IMR-90 (cell line): ENCODE measurements around the gene SDR39U1. TPM values are rescaled to one million over a fixed set of nuclear protein-coding genes. Genes with fewer than 3 reads are reported as not detected.

Experiments used
- ATAC-seq: fragments of 200-7000 bp; cut with Tn5 transposase; 2 replicates; pipeline ENCODE4 v1.9.1; 2020; ENCODE audit warnings: low read depth, mild to moderate bottlenecking, moderate library complexity
- BruUV-seq: library from RNA; stranded (reverse); fragments of 400-500 nt; replicated peaks from 2 replicates; lab custom pipeline; 2021; lab: Mats Ljungman, UMichigan
- CTCF ChIA-PET: fragments of 300-600 bp; formaldehyde crosslinking; extraction: SDS; loops from one replicate; lab custom pipeline; 2021; ENCODE audit warnings: antibody characterized with exemption; lab: Yijun Ruan, JAX
- POLR2A ChIA-PET: fragments of 300-600 bp; sonication (Branson Sonifier 250); formaldehyde crosslinking; loops from one replicate; lab custom pipeline; 2022; ENCODE audit warnings: antibody characterized with exemption; ENCODE audit not compliant: unreplicated experiment; lab: Charles Lee
- DNase-seq: peaks from one replicate; pipeline ENCODE4 v3.0.0; 2013
- H2AFZ ChIP-seq: replicated peaks from 2 replicates; pipeline ENCODE3; 2013; ENCODE audit warnings: low read length, mild to moderate bottlenecking; ENCODE audit not compliant: poor library complexity
- H2AK5ac ChIP-seq: 2 replicates; pipeline ENCODE4 v1.6.1; 2013; ENCODE audit warnings: low read depth, low read length, inconsistent platforms
- H2AK9ac ChIP-seq: replicated peaks from 2 replicates; pipeline ENCODE3; 2013; ENCODE audit warnings: mild to moderate bottlenecking, low read depth, low read length, moderate library complexity; ENCODE audit not compliant: poor library complexity
- H2BK120ac ChIP-seq: 2 replicates; pipeline ENCODE4 v1.6.1; 2013; ENCODE audit warnings: low read depth, low read length, inconsistent platforms
- H2BK15ac ChIP-seq: 3 replicates; pipeline ENCODE4 v1.6.1; 2013; ENCODE audit warnings: low read depth, low read length, inconsistent platforms
- H2BK20ac ChIP-seq: 2 replicates; pipeline ENCODE4 v1.6.1; 2013; ENCODE audit warnings: low read depth, mild to moderate bottlenecking, inconsistent platforms, low read length, moderate library complexity
- H2BK5ac ChIP-seq: 2 replicates; pipeline ENCODE4 v1.6.1; 2013; ENCODE audit warnings: mild to moderate bottlenecking, low read depth, low read length, inconsistent platforms; ENCODE audit not compliant: poor library complexity, severe bottlenecking
- H3K14ac ChIP-seq: replicated peaks from 2 replicates; pipeline ENCODE4 v1.6.1; 2013; ENCODE audit warnings: low read depth, low read length, inconsistent platforms
- H3K18ac ChIP-seq: 2 replicates; pipeline ENCODE4 v1.6.1; 2013; ENCODE audit warnings: low read depth, low read length, control low read depth
- H3K23ac ChIP-seq: 2 replicates; pipeline ENCODE4 v1.6.1; 2013; ENCODE audit warnings: low read depth, low read length, inconsistent platforms
- H3K27ac ChIP-seq: 2 replicates; pipeline ENCODE4 v1.5.1; 2013; ENCODE audit warnings: mild to moderate bottlenecking, control low read depth, low read length; ENCODE audit not compliant: insufficient read depth
- H3K27me3 ChIP-seq: 2 replicates; pipeline ENCODE4 v1.6.1; 2013; ENCODE audit warnings: low read length; ENCODE audit not compliant: control insufficient read depth, insufficient read depth
- H3K36me3 ChIP-seq: 2 replicates; pipeline ENCODE4 v1.6.1; 2013; ENCODE audit warnings: low read length, mixed read lengths; ENCODE audit not compliant: control insufficient read depth, insufficient read depth
- H3K4ac ChIP-seq: 2 replicates; pipeline ENCODE4 v1.6.1; 2013; ENCODE audit warnings: low read depth, low read length, inconsistent platforms
- H3K4me1 ChIP-seq: 2 replicates; pipeline ENCODE4 v1.6.1; 2013; ENCODE audit warnings: low read length, mixed read lengths; ENCODE audit not compliant: control insufficient read depth, insufficient read depth
- H3K4me2 ChIP-seq: 2 replicates; pipeline ENCODE4 v1.6.1; 2013; ENCODE audit warnings: low read depth, mild to moderate bottlenecking, control low read depth, low read length, moderate library complexity
- H3K4me3 ChIP-seq: 2 replicates; pipeline ENCODE4 v1.5.1; 2013; ENCODE audit warnings: low read depth, mild to moderate bottlenecking, control low read depth, low read length, moderate library complexity; ENCODE audit not compliant: insufficient read depth
- H3K56ac ChIP-seq: 2 replicates; pipeline ENCODE4 v1.6.1; 2013; ENCODE audit warnings: low read length, inconsistent platforms; ENCODE audit not compliant: insufficient read depth; ENCODE audit errors: extremely low read depth
- H3K79me1 ChIP-seq, 2 experiments: 2 replicates each; pipeline ENCODE4 v1.6.1; 2013; ENCODE audit warnings: low read length in 2 of 2, inconsistent platforms in 1 of 2, low read depth in 1 of 2
- H3K9ac ChIP-seq: 2 replicates; pipeline ENCODE4 v1.6.1; 2013; ENCODE audit warnings: low read depth, low read length, control low read depth
- H3K9me1 ChIP-seq: 2 replicates; pipeline ENCODE4 v1.6.1; 2013; ENCODE audit warnings: low read length, inconsistent platforms; ENCODE audit not compliant: insufficient read depth
- H3K9me3 ChIP-seq: 2 replicates; pipeline ENCODE4 v1.6.1; 2013; ENCODE audit warnings: low read length; ENCODE audit not compliant: control insufficient read depth, insufficient read depth
- H4K20me1 ChIP-seq: 2 replicates; pipeline ENCODE4 v1.6.1; 2013; ENCODE audit warnings: low read length, inconsistent platforms; ENCODE audit not compliant: insufficient read depth
- H4K5ac ChIP-seq: 2 replicates; pipeline ENCODE4 v1.6.1; 2013; ENCODE audit warnings: mild to moderate bottlenecking, low read depth, low read length, control low read depth
- H4K8ac ChIP-seq, 2 experiments: 2 replicates each; pipeline ENCODE4 v1.6.1; 2013; ENCODE audit warnings: low read depth in 2 of 2, low read length in 2 of 2, control low read depth in 1 of 2, inconsistent platforms in 1 of 2
- H4K91ac ChIP-seq: 2 replicates; pipeline ENCODE4 v1.6.1; 2013; ENCODE audit warnings: low read depth, low read length, inconsistent platforms; ENCODE audit not compliant: insufficient read depth
- BHLHE40 ChIP-seq: fragments of 150-350 bp; IDR thresholded peaks from 2 replicates; pipeline ENCODE4 v1.6.1; 2016; ENCODE audit warnings: mild to moderate bottlenecking, low read depth, low read length
- CEBPB ChIP-seq: IDR thresholded peaks from 2 replicates; pipeline ENCODE4 v1.6.1; 2012; ENCODE audit warnings: low read depth, low read length, improper control_type of control experiment
- MAFK ChIP-seq: IDR thresholded peaks from 2 replicates; pipeline ENCODE4 v1.6.1; 2012; ENCODE audit warnings: low read depth, low read length, improper control_type of control experiment
- MAZ ChIP-seq: IDR thresholded peaks from 2 replicates; pipeline ENCODE4 v1.6.1; 2012; ENCODE audit warnings: low read depth, mild to moderate bottlenecking, low read length, improper control_type of control experiment, moderate library complexity, borderline replicate concordance
- MXI1 ChIP-seq: IDR thresholded peaks from 2 replicates; pipeline ENCODE4 v1.6.1; 2012; ENCODE audit warnings: low read depth, mild to moderate bottlenecking, low read length, moderate library complexity, borderline replicate concordance
- NFE2L2 ChIP-seq: fragments of 150-350 bp; IDR thresholded peaks from 2 replicates; pipeline ENCODE4 v1.6.1; 2016; ENCODE audit warnings: low read depth, mild to moderate bottlenecking, low read length
- RAD21 ChIP-seq: IDR thresholded peaks from 2 replicates; pipeline ENCODE4 v1.6.1; 2012; ENCODE audit warnings: low read length, improper control_type of control experiment
- RFX5 ChIP-seq: IDR thresholded peaks from 2 replicates; pipeline ENCODE4 v1.8.0; 2012; ENCODE audit warnings: low read depth, mild to moderate bottlenecking, low read length, moderate library complexity
- SMC3 ChIP-seq: fragments of 150-350 bp; IDR thresholded peaks from 2 replicates; pipeline ENCODE4 v1.6.1; 2016; ENCODE audit warnings: low read depth, mild to moderate bottlenecking, antibody characterized with exemption, low read length, moderate library complexity
- USF2 ChIP-seq: fragments of 150-350 bp; IDR thresholded peaks from 2 replicates; pipeline ENCODE4 v1.6.1; 2017; ENCODE audit warnings: mild to moderate bottlenecking, antibody characterized with exemption, low read length, low read depth
- WGBS, 2 experiments: methylation state at CpG; one replicate each; pipeline versions ENCODE4 v1.1.5 to v1.1.7; 2013; ENCODE audit warnings: missing lambda C conversion rate in 2 of 2; ENCODE audit not compliant: insufficient read length in 1 of 2; ENCODE audit errors: extremely low coverage in 2 of 2; 5-methylcytosine and 5-hydroxymethylcytosine counted together
- dilution Hi-C: fragments of 300-500 bp; cut with HindIII; formaldehyde crosslinking; loops from one replicate; pipeline ENCODE4 v1.14.3; 2018; ENCODE audit warnings: low sequenced_read_pairs; ENCODE audit not compliant: unreplicated experiment
- in situ Hi-C: fragments of 300-500 bp; cut with MboI; formaldehyde crosslinking; loops from 3 replicates; pipeline ENCODE4 v1.14.3; 2019; ENCODE audit warnings: low sequenced_read_pairs, inconsistent platforms, mixed read lengths
- intact Hi-C: fragments of 100-400 bp; cut with micrococcal nuclease; formaldehyde crosslinking; loops from 2 replicates; pipeline ENCODE4 v1.10.0; 2022
- polyA plus RNA-seq, 3 experiments: library from polyadenylated mRNA; depleted of rRNA; stranded (reverse); fragments of >200 nt; gene quantifications; 2 replicates each; pipeline ENCODE4 v1.2.3, GENCODE V29; 2012; ENCODE audit warnings: low replicate concordance in 1 of 3
- total RNA-seq: library from RNA; depleted of rRNA; stranded (reverse); fragments of >200 nt; gene quantifications from 2 replicates; pipeline ENCODE4 v1.2.3, GENCODE V29; 2012
- TF ChIP-seq, protein P1 (sequence below): conservative IDR thresholded peaks from 2 replicates; pipeline ENCODE4 v1.5.1; 2012; ENCODE audit warnings: mild to moderate bottlenecking, low read depth, low read length, improper control_type of control experiment
- TF ChIP-seq, protein P2 (sequence below): fragments of 150-350 bp; IDR thresholded peaks from 2 replicates; pipeline ENCODE4 v1.6.1; 2016; ENCODE audit warnings: low read depth, mild to moderate bottlenecking, low read length, moderate library complexity, borderline replicate concordance

The SDR39U1 gene
- total and polyA plus RNA-seq, 2 of the 4 experiments (the other 2 are of a cell fraction) = 7.5 to 46.3 TPM

- H3K4me3 ChIP-seq = no peak overlapping the region
- peaks cover 18% of the 10 kb centered on the region for H4K20me1 ChIP-seq
- in situ Hi-C loops = loop anchor here (5.0 to 25.0 kb wide), 5 partner anchors 73 to 1125 kb away; partner anchors contain the start of genes BCL2L2, FITM1, GMPR2 and NEDD8
- peaks cover 2% of the 10 kb centered on the region for H3K4me1 ChIP-seq
- ATAC-seq = no peak
- no TSS peak for BruUV-seq
- POLR2A ChIA-PET = no interaction called here
- no peak overlapping the region for H4K5ac ChIP-seq
- H3K9me1 ChIP-seq = no peaks in the 10 kb centered on the region
- H3K23ac ChIP-seq = no peak overlapping the region
- peaks cover 52% of the 10 kb centered on the region for H3K36me3 ChIP-seq
- H3K27ac ChIP-seq = no peak overlapping the region
- peaks cover 21 to 45% of the 10 kb centered on the region in 2 experiments for H3K79me1 ChIP-seq
- no peak overlapping the region for H2BK5ac ChIP-seq
- H3K4ac ChIP-seq = no peak overlapping the region
- H2AK9ac ChIP-seq = no peak overlapping the region
- no peaks in the 10 kb centered on the region for H3K9me3 ChIP-seq
- H4K8ac ChIP-seq = no peak overlapping the region
- H3K14ac ChIP-seq = no peak overlapping the region
- 89% methylated on average over 1 of the region's 2 CpGs; no CpG with 5 or more reads in 1 of the 2 experiments for WGBS, 2 experiments
- no peak for DNase-seq
- intact Hi-C loops = loop anchor here (10.0 kb wide), 1 partner anchor 223 kb away; the partner anchor contains the start of genes CHMP4A and MDP1
- H2BK20ac ChIP-seq = no peak overlapping the region
- CTCF ChIA-PET = interaction anchor here (2.5 to 3.4 kb wide), 2 partner anchors 72 to 105 kb away, joined by 13 to 28 read pairs; no protein-coding TSS in a partner anchor
- H3K4me2 ChIP-seq = no peak overlapping the region
- no peak overlapping the region for H2BK120ac ChIP-seq
- no peak overlapping the region for H3K9ac ChIP-seq
- no peak overlapping the region for H3K18ac ChIP-seq
- dilution Hi-C loops = no loop called here
- no peak overlapping the region for H3K56ac ChIP-seq
- no peak overlapping the region for H4K91ac ChIP-seq
- H2BK15ac ChIP-seq = no peak overlapping the region
- no peaks in the 10 kb centered on the region for H3K27me3 ChIP-seq
- H2AFZ ChIP-seq = no peak overlapping the region
- TF ChIP-seq USF2 = no peak
- no peak for TF ChIP-seq RFX5
- TF ChIP-seq MXI1 = no peak
- TF ChIP-seq SMC3 = no peak
- no peak for TF ChIP-seq BHLHE40
- TF ChIP-seq, protein P1, sequence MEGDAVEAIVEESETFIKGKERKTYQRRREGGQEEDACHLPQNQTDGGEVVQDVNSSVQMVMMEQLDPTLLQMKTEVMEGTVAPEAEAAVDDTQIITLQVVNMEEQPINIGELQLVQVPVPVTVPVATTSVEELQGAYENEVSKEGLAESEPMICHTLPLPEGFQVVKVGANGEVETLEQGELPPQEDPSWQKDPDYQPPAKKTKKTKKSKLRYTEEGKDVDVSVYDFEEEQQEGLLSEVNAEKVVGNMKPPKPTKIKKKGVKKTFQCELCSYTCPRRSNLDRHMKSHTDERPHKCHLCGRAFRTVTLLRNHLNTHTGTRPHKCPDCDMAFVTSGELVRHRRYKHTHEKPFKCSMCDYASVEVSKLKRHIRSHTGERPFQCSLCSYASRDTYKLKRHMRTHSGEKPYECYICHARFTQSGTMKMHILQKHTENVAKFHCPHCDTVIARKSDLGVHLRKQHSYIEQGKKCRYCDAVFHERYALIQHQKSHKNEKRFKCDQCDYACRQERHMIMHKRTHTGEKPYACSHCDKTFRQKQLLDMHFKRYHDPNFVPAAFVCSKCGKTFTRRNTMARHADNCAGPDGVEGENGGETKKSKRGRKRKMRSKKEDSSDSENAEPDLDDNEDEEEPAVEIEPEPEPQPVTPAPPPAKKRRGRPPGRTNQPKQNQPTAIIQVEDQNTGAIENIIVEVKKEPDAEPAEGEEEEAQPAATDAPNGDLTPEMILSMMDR = no peak
- no peak for TF ChIP-seq NFE2L2
- no peak for TF ChIP-seq MAZ
- TF ChIP-seq RAD21 = no peak
- TF ChIP-seq MAFK = no peak
- TF ChIP-seq, protein P2, sequence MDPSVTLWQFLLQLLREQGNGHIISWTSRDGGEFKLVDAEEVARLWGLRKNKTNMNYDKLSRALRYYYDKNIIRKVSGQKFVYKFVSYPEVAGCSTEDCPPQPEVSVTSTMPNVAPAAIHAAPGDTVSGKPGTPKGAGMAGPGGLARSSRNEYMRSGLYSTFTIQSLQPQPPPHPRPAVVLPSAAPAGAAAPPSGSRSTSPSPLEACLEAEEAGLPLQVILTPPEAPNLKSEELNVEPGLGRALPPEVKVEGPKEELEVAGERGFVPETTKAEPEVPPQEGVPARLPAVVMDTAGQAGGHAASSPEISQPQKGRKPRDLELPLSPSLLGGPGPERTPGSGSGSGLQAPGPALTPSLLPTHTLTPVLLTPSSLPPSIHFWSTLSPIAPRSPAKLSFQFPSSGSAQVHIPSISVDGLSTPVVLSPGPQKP = no peak
- TF ChIP-seq CEBPB = no peak
- H2AK5ac ChIP-seq = no peak overlapping the region
Observed at GRCh38 chr14:24437736-24438067, 4.9 kb downstream of the SDR39U1 start.
